B cell (primary cell): ENCODE results near the gene LIN37. TPM values are rescaled to one million over a fixed set of nuclear protein-coding genes. Genes with fewer than 3 reads are reported as not detected.
A peak's percentile ranks its signal among the peaks of the same experiment; 100 is the strongest.

ENCODE experiments used
- ATAC-seq: fragments of 200-7000 bp; cut with Tn5 transposase; one replicate; pipeline ENCODE4 v1.10.0; 2021; ENCODE audit warnings: low read depth, mild to moderate bottlenecking, moderate number of reproducible peaks, moderate library complexity
- CTCF ChIA-PET: fragments of 350-600 bp; sonication (Branson Sonifier 250); formaldehyde crosslinking; loops from one replicate; lab custom pipeline; 2021; ENCODE audit warnings: antibody characterized with exemption, inconsistent platforms; lab: Charles Lee
- POLR2A ChIA-PET: fragments of 350-600 bp; sonication (Branson Sonifier 250); formaldehyde crosslinking; loops from one replicate; lab custom pipeline; 2021; ENCODE audit warnings: antibody characterized with exemption; lab: Charles Lee
- DNase-seq: peaks from one replicate; pipeline ENCODE4 v3.0.0; 2013
- H2AFZ ChIP-seq: 2 replicates; pipeline ENCODE4 v1.6.1; 2012; ENCODE audit warnings: mild to moderate bottlenecking, low read depth, low read length; ENCODE audit not compliant: insufficient read depth, poor library complexity, severe bottlenecking
- H3K27ac ChIP-seq, 2 donors: 1 replicate in 1 of 2; 2 replicates in 1 of 2; pipeline ENCODE4 v1.5.1; 2012 to 2013; ENCODE audit warnings: low read length in 2 of 2, mild to moderate bottlenecking in 2 of 2, moderate library complexity in 1 of 2
- H3K27me3 ChIP-seq, 4 experiments: fragments of 200-600 bp in 1 of 4; sonication (generic) in 1 of 4; replicated peaks in 1 of 4; 1 replicate in 2 of 4; 2 replicates in 2 of 4; pipeline versions ENCODE4 v1.6.1 to v1.7.0; 2013 to 2016; ENCODE audit warnings: low read length in 3 of 4, mild to moderate bottlenecking in 2 of 4, mixed read lengths in 1 of 4, moderate library complexity in 1 of 4; ENCODE audit not compliant: insufficient read depth in 4 of 4, control insufficient read depth in 3 of 4; ENCODE audit errors: control extremely low read depth in 1 of 4
- H3K36me3 ChIP-seq, 2 experiments: replicated peaks in 1 of 2; 1 replicate in 1 of 2; 2 replicates in 1 of 2; pipeline versions ENCODE4 v1.6.1 to v1.7.1; 2013; ENCODE audit warnings: low read length in 1 of 2; ENCODE audit not compliant: insufficient read depth in 2 of 2, control insufficient read depth in 1 of 2; ENCODE audit errors: control extremely low read depth in 1 of 2, extremely low read depth in 1 of 2
- H3K4me1 ChIP-seq, 2 donors: fragments of 200-600 bp in 1 of 2; sonication (generic) in 1 of 2; 1 replicate in 1 of 2; 2 replicates in 1 of 2; pipeline versions ENCODE4 v1.5.1 to v1.6.1; 2013 to 2017; ENCODE audit warnings: low read length in 2 of 2; ENCODE audit not compliant: control insufficient read depth in 2 of 2, insufficient read depth in 2 of 2
- H3K4me2 ChIP-seq: replicated peaks from 2 replicates; pipeline ENCODE3; 2012; ENCODE audit warnings: mild to moderate bottlenecking, low read depth, low read length; ENCODE audit not compliant: poor library complexity, severe bottlenecking
- H3K4me3 ChIP-seq, 5 experiments: fragments of 200-600 bp in 1 of 5; sonication (generic) in 1 of 5; 1 replicate in 3 of 5; 2 replicates in 2 of 5; pipeline versions ENCODE4 v1.5.1 to v1.7.0; 2011 to 2016; ENCODE audit warnings: low read length in 4 of 5, mild to moderate bottlenecking in 4 of 5, low read depth in 2 of 5, control low read depth in 1 of 5, moderate library complexity in 1 of 5; ENCODE audit not compliant: insufficient read depth in 1 of 5; ENCODE audit errors: control extremely low read depth in 1 of 5, extremely low read depth in 1 of 5
- H3K79me2 ChIP-seq: fragments of 200-600 bp; sonication (generic); one replicate; pipeline ENCODE4 v1.6.0; 2016; ENCODE audit warnings: low read length; ENCODE audit not compliant: control insufficient read depth, insufficient read depth
- H3K9ac ChIP-seq: fragments of 200-600 bp; sonication (generic); 2 replicates; pipeline ENCODE4 v1.6.1; 2017; ENCODE audit warnings: mild to moderate bottlenecking, low read length, moderate library complexity
- H3K9me3 ChIP-seq, 3 donors: one replicate each; pipeline versions ENCODE4 v1.6.1 to v1.7.1; 2013; ENCODE audit warnings: low read length in 2 of 3; ENCODE audit not compliant: control insufficient read depth in 2 of 3, insufficient read depth in 1 of 3; ENCODE audit errors: control extremely low read depth in 1 of 3
- H4K20me1 ChIP-seq: 2 replicates; pipeline ENCODE4 v1.6.0; 2012; ENCODE audit warnings: mild to moderate bottlenecking, low read length; ENCODE audit not compliant: insufficient read depth, control insufficient read depth, poor library complexity, severe bottlenecking
- H3K27ac Mint-ChIP-seq: one replicate; pipeline ENCODE4 v1.8.0; 2021; ENCODE audit warnings: mixed read lengths
- H3K27me3 Mint-ChIP-seq: one replicate; pipeline ENCODE4 v1.8.0; 2021; ENCODE audit warnings: mixed read lengths
- H3K4me1 Mint-ChIP-seq: one replicate; pipeline ENCODE4 v1.8.0; 2021; ENCODE audit warnings: mixed read lengths
- H3K4me3 Mint-ChIP-seq: one replicate; pipeline ENCODE4 v1.8.0; 2021; ENCODE audit warnings: mixed read lengths
- H3K9me3 Mint-ChIP-seq: one replicate; pipeline ENCODE4 v1.8.0; 2022; ENCODE audit warnings: mixed read lengths; ENCODE audit not compliant: insufficient read depth
- CTCF ChIP-seq: fragments of 200-600 bp; IDR thresholded peaks from one replicate; pipeline ENCODE4 v1.8.0; 2022; ENCODE audit warnings: antibody characterized with exemption, mild to moderate bottlenecking
- EZH2 ChIP-seq: IDR thresholded peaks from 2 replicates; pipeline ENCODE4 v1.6.1; 2012; ENCODE audit warnings: borderline replicate concordance, low read depth, mild to moderate bottlenecking, moderate library complexity, low read length; ENCODE audit not compliant: insufficient read depth, poor library complexity, severe bottlenecking
- WGBS: methylation state at CpG from one replicate; pipeline ENCODE4 v1.1.5; 2013; ENCODE audit warnings: missing lambda C conversion rate; ENCODE audit not compliant: insufficient coverage; 5-methylcytosine and 5-hydroxymethylcytosine counted together
- intact Hi-C: fragments of 100-400 bp; cut with micrococcal nuclease; formaldehyde crosslinking; loops from one replicate; pipeline ENCODE4 v1.10.0; 2022
- polyA plus RNA-seq: library from polyadenylated mRNA; depleted of rRNA; stranded (reverse); fragments of >200 nt; gene quantifications from 2 replicates; pipeline ENCODE4 v1.2.3, GENCODE V29; 2012
- total RNA-seq, 2 donors: library from RNA; stranded (reverse); fragments of 120-200 nt in 1 of 2; gene quantifications; 1 replicate in 1 of 2; 2 replicates in 1 of 2; pipeline versions ENCODE4 v1.2.3 to v1.2.4, GENCODE V29; 2013 to 2022

The LIN37 gene
- total and polyA plus RNA-seq, 2 donors (not counting 1 experiment from before 2014, with no cell fraction given) = 22.3 to 64.1 TPM

- DNase-seq = no peak
- Mint-ChIP-seq H3K4me3 (peak overlapping the region; percentile 86), H3K4me1 (peaks cover 10% of the 10 kb centered on the region), H3K27ac (no peak overlapping the region), H3K27me3 (no peaks in the 10 kb centered on the region), H3K9me3 (no peaks in the 10 kb centered on the region)
- no peaks in the 10 kb centered on the region for H3K36me3 ChIP-seq
- peak overlapping the region; percentile 90 for H3K4me2 ChIP-seq
- intact Hi-C loops = loop anchor here (1.0 to 2.0 kb wide), 8 partner anchors 16 to 130 kb away; partner anchors contain the start of genes COX6B1, LIN37, PROSER3 and PSENEN
- ATAC-seq = no peak
- peak overlapping the region; percentile 62 for H3K9ac ChIP-seq
- TF ChIP-seq CTCF (no peak), EZH2 (no peak)
- no peaks in the 10 kb centered on the region for H3K27me3 ChIP-seq
- H3K27ac ChIP-seq = no peak overlapping the region
- H3K9me3 ChIP-seq = no peaks in the 10 kb centered on the region
- peak overlapping the region; percentile 46 for H2AFZ ChIP-seq
- peaks cover 10 to 16% of the 10 kb centered on the region in 2 donors for H3K4me1 ChIP-seq
- peaks cover 4% of the 10 kb centered on the region for H3K79me2 ChIP-seq
- H3K4me3 ChIP-seq = peak overlapping the region in 4 of 5 experiments; percentile 26 to 68 (median 60)
- ChIA-PET CTCF (no interaction called here), POLR2A (no interaction called here)
- no peaks in the 10 kb centered on the region for H4K20me1 ChIP-seq
- WGBS = 68% methylated on average over 15 of the region's 16 CpGs
Observed at GRCh38 chr19:35774274-35775045, 26.1 kb downstream of the LIN37 start.

GRCh38 chr19:35775046-35775297, 26.6 kb downstream of the LIN37 start:
- H3K27ac Mint-ChIP-seq = peak overlapping the region; percentile 43
- Histone ChIP-seq H3K9me3 (no peaks in the 10 kb centered on the region), H3K36me3 (no peaks in the 10 kb centered on the region), H3K79me2 (peaks cover 4% of the 10 kb centered on the region), H2AFZ (peak overlapping the region; percentile 46), H4K20me1 (no peaks in the 10 kb centered on the region), H3K27ac (no peak overlapping the region), H3K4me1 (peaks cover 10 to 16% of the 10 kb centered on the region in 2 donors), H3K9ac (peak overlapping the region; percentile 62), H3K27me3 (no peaks in the 10 kb centered on the region), H3K4me3 (peak overlapping the region; percentile 16 to 68 (median 58)), H3K4me2 (peak overlapping the region; percentile 90)
- WGBS = 34% methylated on average over 9 of the region's 9 CpGs
- ATAC-seq (no peak), DNase-seq (no peak)
- ChIA-PET POLR2A (no interaction called here), CTCF (no interaction called here)
- no peaks in the 10 kb centered on the region for H3K9me3 Mint-ChIP-seq
- TF ChIP-seq EZH2 = no peak
- TF ChIP-seq CTCF = no peak
- peaks cover 10% of the 10 kb centered on the region for H3K4me1 Mint-ChIP-seq
- intact Hi-C loops = loop anchor here (1.0 to 2.0 kb wide), 8 partner anchors 17 to 131 kb away; partner anchors contain the start of genes COX6B1, LIN37, PROSER3 and PSENEN
- H3K27me3 Mint-ChIP-seq = no peaks in the 10 kb centered on the region
- H3K4me3 Mint-ChIP-seq = peak overlapping the region; percentile 86
